ENCODE data around the gene ASPHD2.
A peak's percentile ranks its signal among the peaks of the same experiment; 100 is the strongest.

The ASPHD2 gene

DNA sequence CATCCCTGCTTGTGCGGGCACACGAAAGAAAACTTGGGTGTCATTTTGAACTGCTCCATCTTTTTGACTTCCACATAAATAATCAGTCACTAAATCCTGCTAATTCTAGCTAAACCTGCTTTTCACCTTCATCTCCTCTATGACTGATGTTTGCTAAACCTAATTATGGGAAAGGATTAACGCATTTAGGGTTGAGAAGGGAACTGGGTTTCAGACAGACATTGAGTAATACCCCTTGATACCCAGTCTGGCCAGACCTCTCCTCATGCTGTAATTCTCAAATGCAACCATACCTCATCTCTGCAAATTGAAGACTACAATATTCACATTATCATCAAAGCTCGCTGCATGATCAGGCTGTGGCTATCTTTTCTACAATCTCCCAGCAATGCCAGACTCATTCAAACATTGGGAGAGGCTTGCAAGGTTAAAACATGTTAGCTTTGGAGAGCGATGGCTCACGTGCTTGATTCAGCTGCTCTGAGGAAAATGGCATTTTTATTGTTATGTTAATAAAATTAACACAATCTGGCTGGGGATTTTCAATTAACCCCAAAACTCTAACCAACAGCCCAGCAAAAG is 52.1 kb downstream of the ASPHD2 start:
- no peak for DNase-seq (ENCODE audit: low read depth)
- TF ChIP-seq, protein P1, sequence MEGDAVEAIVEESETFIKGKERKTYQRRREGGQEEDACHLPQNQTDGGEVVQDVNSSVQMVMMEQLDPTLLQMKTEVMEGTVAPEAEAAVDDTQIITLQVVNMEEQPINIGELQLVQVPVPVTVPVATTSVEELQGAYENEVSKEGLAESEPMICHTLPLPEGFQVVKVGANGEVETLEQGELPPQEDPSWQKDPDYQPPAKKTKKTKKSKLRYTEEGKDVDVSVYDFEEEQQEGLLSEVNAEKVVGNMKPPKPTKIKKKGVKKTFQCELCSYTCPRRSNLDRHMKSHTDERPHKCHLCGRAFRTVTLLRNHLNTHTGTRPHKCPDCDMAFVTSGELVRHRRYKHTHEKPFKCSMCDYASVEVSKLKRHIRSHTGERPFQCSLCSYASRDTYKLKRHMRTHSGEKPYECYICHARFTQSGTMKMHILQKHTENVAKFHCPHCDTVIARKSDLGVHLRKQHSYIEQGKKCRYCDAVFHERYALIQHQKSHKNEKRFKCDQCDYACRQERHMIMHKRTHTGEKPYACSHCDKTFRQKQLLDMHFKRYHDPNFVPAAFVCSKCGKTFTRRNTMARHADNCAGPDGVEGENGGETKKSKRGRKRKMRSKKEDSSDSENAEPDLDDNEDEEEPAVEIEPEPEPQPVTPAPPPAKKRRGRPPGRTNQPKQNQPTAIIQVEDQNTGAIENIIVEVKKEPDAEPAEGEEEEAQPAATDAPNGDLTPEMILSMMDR (IDR thresholded peaks at IDR 0.05; ENCODE audit: control insufficient read depth, extremely low read depth, insufficient read depth), result no peak
- H3K4me3 ChIP-seq (ENCODE audit: low read depth, low read length), result no peak overlapping the region

DNA sequence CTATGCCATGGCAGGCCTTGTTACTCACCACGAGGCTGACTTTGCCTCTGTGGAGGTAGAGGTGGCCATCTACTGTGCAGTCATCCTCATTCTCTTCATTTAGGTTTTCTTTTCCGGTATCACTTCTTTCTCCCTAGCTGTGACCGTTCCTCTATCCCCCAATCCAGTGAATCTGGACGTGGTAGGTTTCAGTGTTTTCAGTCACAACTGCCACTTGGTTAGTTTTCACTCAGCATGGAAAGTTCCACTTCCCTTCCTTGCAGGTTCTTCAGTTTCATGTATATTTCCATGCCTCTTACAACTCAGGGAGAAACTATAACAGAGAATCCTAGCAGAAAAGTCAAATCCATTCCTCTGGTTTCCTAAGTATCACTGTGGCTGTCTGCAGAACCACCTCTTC is 52.6 kb downstream of the ASPHD2 start:
- TF ChIP-seq, protein P1 (IDR thresholded peaks at IDR 0.05; ENCODE audit: control insufficient read depth, extremely low read depth, insufficient read depth), result no peak
- no peak for DNase-seq (ENCODE audit: low read depth)
- no peak overlapping the region for H3K4me3 ChIP-seq (ENCODE audit: low read depth, low read length)

DNA sequence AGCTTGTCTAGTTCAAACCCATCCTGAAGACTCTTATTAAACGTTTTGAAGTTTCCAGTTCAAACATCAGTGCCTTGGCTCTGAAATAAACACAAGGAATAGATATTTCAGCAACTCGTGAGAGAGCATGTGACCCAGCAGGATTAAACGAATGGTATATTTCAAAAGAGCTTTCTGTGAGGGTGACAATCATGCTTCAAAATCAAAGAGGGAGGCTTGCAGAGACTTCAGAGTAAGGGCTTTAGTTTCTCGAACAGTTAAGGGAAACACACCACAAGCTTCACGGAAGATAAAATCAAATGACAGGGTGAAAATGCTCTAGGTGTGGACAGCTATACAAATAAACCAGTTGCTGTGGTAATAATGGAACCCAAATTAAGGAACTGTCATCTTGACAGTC is 53.1 kb downstream of the ASPHD2 start:
- no peak for DNase-seq (ENCODE audit: low read depth)
- no peak overlapping the region for H3K4me3 ChIP-seq (ENCODE audit: low read depth, low read length)
- TF ChIP-seq, protein P1 (IDR thresholded peaks at IDR 0.05; ENCODE audit: control insufficient read depth, extremely low read depth, insufficient read depth), result no peak

DNA sequence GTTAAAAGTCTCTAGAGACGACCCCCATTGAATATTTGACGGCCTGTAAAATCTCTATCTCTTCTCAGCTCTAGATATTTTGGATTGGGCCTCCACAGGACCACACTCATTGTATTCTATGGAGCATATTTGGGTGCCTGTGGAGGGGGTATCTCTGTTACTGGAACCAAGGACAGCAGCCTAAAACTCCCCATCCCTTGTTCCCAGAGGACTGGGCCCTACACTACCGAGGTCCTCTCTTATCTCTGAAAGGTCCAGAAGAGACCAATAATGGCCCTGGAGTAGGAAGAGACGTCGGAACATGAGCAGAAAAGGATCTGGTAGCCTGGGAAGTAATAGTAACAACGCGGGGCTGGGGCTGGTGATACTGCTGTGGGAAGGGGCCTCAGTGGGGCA is 54.0 kb downstream of the ASPHD2 start:
- H3K4me3 ChIP-seq (ENCODE audit: low read depth, low read length), result peak overlapping the region; percentile 94
- TF ChIP-seq, protein P1 (IDR thresholded peaks at IDR 0.05; ENCODE audit: control insufficient read depth, extremely low read depth, insufficient read depth), result no peak
- no peak for DNase-seq (ENCODE audit: low read depth)

GRCh38 chr22:26483439-26484359 is 54.6 kb downstream of the ASPHD2 start, which contains the start of the genes HPS4 and SRRD:
Gene HPS4 (minus strand): TSS chr22:26483783. CDS start chr22:26481762, 2,021 bp downstream.
Gene SRRD (plus strand): TSS chr22:26483877. CDS start chr22:26483891, 14 bp downstream.
- DNase-seq (ENCODE audit: low read depth), result peak; percentile 50
- peak within 1 kb of the TSS; percentile 94 for H3K4me3 ChIP-seq (ENCODE audit: low read depth, low read length)
- TF ChIP-seq, protein P1 (IDR thresholded peaks at IDR 0.05; ENCODE audit: control insufficient read depth, extremely low read depth, insufficient read depth), result no peak

- TF ChIP-seq, protein P1 (IDR thresholded peaks at IDR 0.05; ENCODE audit: control insufficient read depth, extremely low read depth, insufficient read depth), result no peak
- H3K4me3 ChIP-seq (ENCODE audit: low read depth, low read length), result peak overlapping the region; percentile 94
- DNase-seq (ENCODE audit: low read depth), result no peak
Observed at GRCh38 chr22:26484360-26484706, 55.3 kb downstream of the ASPHD2 start.

All from LNCaP clone FGC (cell line).